Measurements from ENCODE around the gene PPARA.

DNA sequence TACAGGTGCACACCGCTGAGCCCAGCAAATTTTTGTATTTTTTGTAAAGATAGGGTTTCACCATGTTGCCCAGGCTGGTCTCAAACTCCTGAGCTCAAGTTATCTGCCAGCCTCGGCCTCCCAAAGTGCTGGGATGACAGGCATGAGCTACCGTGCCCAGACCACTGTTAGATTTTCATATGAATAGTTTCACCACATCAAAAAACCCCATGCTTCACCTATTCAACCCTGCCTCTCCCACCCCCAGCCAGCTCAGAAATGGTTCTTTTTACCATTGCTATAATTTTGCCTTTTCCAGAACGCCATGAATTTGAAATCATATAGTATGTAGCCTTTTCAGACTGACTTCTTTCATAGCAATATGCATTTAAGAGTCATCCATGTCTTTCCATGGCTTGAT, 61.9 kb downstream of the PPARA start:
- TF ChIP-seq, protein P1, sequence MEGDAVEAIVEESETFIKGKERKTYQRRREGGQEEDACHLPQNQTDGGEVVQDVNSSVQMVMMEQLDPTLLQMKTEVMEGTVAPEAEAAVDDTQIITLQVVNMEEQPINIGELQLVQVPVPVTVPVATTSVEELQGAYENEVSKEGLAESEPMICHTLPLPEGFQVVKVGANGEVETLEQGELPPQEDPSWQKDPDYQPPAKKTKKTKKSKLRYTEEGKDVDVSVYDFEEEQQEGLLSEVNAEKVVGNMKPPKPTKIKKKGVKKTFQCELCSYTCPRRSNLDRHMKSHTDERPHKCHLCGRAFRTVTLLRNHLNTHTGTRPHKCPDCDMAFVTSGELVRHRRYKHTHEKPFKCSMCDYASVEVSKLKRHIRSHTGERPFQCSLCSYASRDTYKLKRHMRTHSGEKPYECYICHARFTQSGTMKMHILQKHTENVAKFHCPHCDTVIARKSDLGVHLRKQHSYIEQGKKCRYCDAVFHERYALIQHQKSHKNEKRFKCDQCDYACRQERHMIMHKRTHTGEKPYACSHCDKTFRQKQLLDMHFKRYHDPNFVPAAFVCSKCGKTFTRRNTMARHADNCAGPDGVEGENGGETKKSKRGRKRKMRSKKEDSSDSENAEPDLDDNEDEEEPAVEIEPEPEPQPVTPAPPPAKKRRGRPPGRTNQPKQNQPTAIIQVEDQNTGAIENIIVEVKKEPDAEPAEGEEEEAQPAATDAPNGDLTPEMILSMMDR (IDR thresholded peaks at IDR 0.05; ENCODE audit: low read length): no peak
- TF ChIP-seq EZH2 (optimal IDR thresholded peaks at IDR 0.05; ENCODE audit: low read depth, low read length): no peak
- no peak for TF ChIP-seq EZH2phosphoT487 (IDR thresholded peaks at IDR 0.05; ENCODE audit: low read length)

Measured in MM.1S (cell line).